ENCODE data around the gene UBE2D2. TPM values are rescaled to one million over a fixed set of nuclear protein-coding genes. Genes with fewer than 3 reads are reported as not detected.
"Not testable (repeated sequence)": the region's sequence is repeated elsewhere in the genome, so short reads cannot be mapped to it uniquely, and the experiment has no call there.

The UBE2D2 gene
- polyA plus RNA-seq, 3 donors, result 41.2 to 167 (median 133) TPM

- H3K27me3 Mint-ChIP-seq (ENCODE audit: low read depth in 3 of 3); intact Hi-C loops (cut with micrococcal nuclease); H3K36me3 Mint-ChIP-seq; H3K4me1 Mint-ChIP-seq; H3K27me3 ChIP-seq (ENCODE audit: control insufficient read depth in 2 of 2, insufficient read depth in 2 of 2, low read length in 2 of 2); H2AFZ ChIP-seq (ENCODE audit: insufficient read depth, low read depth, low read length, poor library complexity, severe bottlenecking); H3K9ac ChIP-seq (ENCODE audit: insufficient read depth, low read length, poor library complexity, severe bottlenecking); H3K4me3 ChIP-seq (replicated peaks in 1 of 3; ENCODE audit: low read depth in 2 of 3, low read length in 3 of 3); H3K27ac Mint-ChIP-seq; H3K79me2 ChIP-seq (ENCODE audit: insufficient read depth, low read length); H3K27ac ChIP-seq (ENCODE audit: low read depth in 1 of 2, low read length in 2 of 2); H3K36me3 ChIP-seq (replicated peaks in 1 of 2; ENCODE audit: control insufficient read depth in 1 of 2, insufficient read depth in 2 of 2, low read length in 2 of 2); H3K4me1 ChIP-seq (ENCODE audit: control insufficient read depth in 1 of 2, insufficient read depth in 2 of 2, low read length in 2 of 2); H3K4me2 ChIP-seq (replicated peaks; ENCODE audit: extremely low read depth, low read length, poor library complexity, severe bottlenecking); H4K20me1 ChIP-seq (ENCODE audit: insufficient read depth, low read length); DNase-seq; H3K4me3 Mint-ChIP-seq: not testable (repeated sequence)
- peaks cover 0 to 10% of the 10 kb centered on the region in 2 donors for H3K9me3 ChIP-seq (replicated peaks in 1 of 2; ENCODE audit: control insufficient read depth in 1 of 2, insufficient read depth in 1 of 2, low read length in 2 of 2)
- H3K9me3 Mint-ChIP-seq, result peaks cover 8 to 17% (median 11%) of the 10 kb centered on the region in 7 donors
- 100% methylated on average over 1 of the region's 2 CpGs for WGBS (ENCODE audit: insufficient coverage)
These were observed 34.1 kb upstream of the UBE2D2 start for GRCh38 chr5:139527090-139527470.

GRCh38 chr5:139527896-139528467, 33.2 kb upstream of the UBE2D2 start:
- H3K9me3 ChIP-seq (replicated peaks in 1 of 2; ENCODE audit: control insufficient read depth in 1 of 2, insufficient read depth in 1 of 2, low read length in 2 of 2), result peaks cover 0 to 10% of the 10 kb centered on the region in 2 donors
- DNase-seq; H3K27me3 Mint-ChIP-seq (ENCODE audit: low read depth in 3 of 3); H3K27me3 ChIP-seq (ENCODE audit: control insufficient read depth in 2 of 2, insufficient read depth in 2 of 2, low read length in 2 of 2); H3K4me3 ChIP-seq (replicated peaks in 1 of 3; ENCODE audit: low read depth in 2 of 3, low read length in 3 of 3); H3K4me3 Mint-ChIP-seq; H3K36me3 Mint-ChIP-seq; H3K36me3 ChIP-seq (replicated peaks in 1 of 2; ENCODE audit: control insufficient read depth in 1 of 2, insufficient read depth in 2 of 2, low read length in 2 of 2); H3K4me1 ChIP-seq (ENCODE audit: control insufficient read depth in 1 of 2, insufficient read depth in 2 of 2, low read length in 2 of 2); H3K27ac Mint-ChIP-seq; H4K20me1 ChIP-seq (ENCODE audit: insufficient read depth, low read length); intact Hi-C loops (cut with micrococcal nuclease); H3K27ac ChIP-seq (ENCODE audit: low read depth in 1 of 2, low read length in 2 of 2); H3K79me2 ChIP-seq (ENCODE audit: insufficient read depth, low read length); H3K4me1 Mint-ChIP-seq; H3K9ac ChIP-seq (ENCODE audit: insufficient read depth, low read length, poor library complexity, severe bottlenecking); H3K4me2 ChIP-seq (replicated peaks; ENCODE audit: extremely low read depth, low read length, poor library complexity, severe bottlenecking); H2AFZ ChIP-seq (ENCODE audit: insufficient read depth, low read depth, low read length, poor library complexity, severe bottlenecking): not testable (repeated sequence)
- H3K9me3 Mint-ChIP-seq, result peaks cover 8 to 17% (median 11%) of the 10 kb centered on the region in 7 donors
- no CpG with 5 or more reads among the region's 7 CpGs for WGBS (ENCODE audit: insufficient coverage)

- DNase-seq; H3K4me1 ChIP-seq (ENCODE audit: control insufficient read depth in 1 of 2, insufficient read depth in 2 of 2, low read length in 2 of 2); intact Hi-C loops (cut with micrococcal nuclease); H3K36me3 ChIP-seq (replicated peaks in 1 of 2; ENCODE audit: control insufficient read depth in 1 of 2, insufficient read depth in 2 of 2, low read length in 2 of 2); H3K79me2 ChIP-seq (ENCODE audit: insufficient read depth, low read length); H3K36me3 Mint-ChIP-seq; H3K9ac ChIP-seq (ENCODE audit: insufficient read depth, low read length, poor library complexity, severe bottlenecking); H3K4me3 Mint-ChIP-seq; H3K27ac Mint-ChIP-seq; H3K4me1 Mint-ChIP-seq; H3K4me2 ChIP-seq (replicated peaks; ENCODE audit: extremely low read depth, low read length, poor library complexity, severe bottlenecking); H2AFZ ChIP-seq (ENCODE audit: insufficient read depth, low read depth, low read length, poor library complexity, severe bottlenecking); H4K20me1 ChIP-seq (ENCODE audit: insufficient read depth, low read length); H3K4me3 ChIP-seq (replicated peaks in 1 of 3; ENCODE audit: low read depth in 2 of 3, low read length in 3 of 3); H3K27ac ChIP-seq (ENCODE audit: low read depth in 1 of 2, low read length in 2 of 2); H3K27me3 ChIP-seq (ENCODE audit: control insufficient read depth in 2 of 2, insufficient read depth in 2 of 2, low read length in 2 of 2): not testable (repeated sequence)
- 98% methylated on average over 4 of the region's 8 CpGs for WGBS (ENCODE audit: insufficient coverage)
- Mint-ChIP-seq H3K9me3 (peaks cover 8 to 17% (median 11%) of the 10 kb centered on the region in 7 donors), H3K27me3 (ENCODE audit: low read depth in 3 of 3) (peaks cover 3 to 10% (median 5%) of the 10 kb centered on the region in 3 donors)
- H3K9me3 ChIP-seq (replicated peaks in 1 of 2; ENCODE audit: control insufficient read depth in 1 of 2, insufficient read depth in 1 of 2, low read length in 2 of 2), result peaks cover 0 to 10% of the 10 kb centered on the region in 2 donors
These were observed 32.4 kb upstream of the UBE2D2 start for GRCh38 chr5:139528695-139529094.

GRCh38 chr5:139530079-139530478, 31.1 kb upstream of the UBE2D2 start:
- DNase-seq; H3K4me1 Mint-ChIP-seq; H3K9ac ChIP-seq (ENCODE audit: insufficient read depth, low read length, poor library complexity, severe bottlenecking); H3K4me2 ChIP-seq (replicated peaks; ENCODE audit: extremely low read depth, low read length, poor library complexity, severe bottlenecking); H3K36me3 ChIP-seq (replicated peaks in 1 of 2; ENCODE audit: control insufficient read depth in 1 of 2, insufficient read depth in 2 of 2, low read length in 2 of 2); intact Hi-C loops (cut with micrococcal nuclease); H2AFZ ChIP-seq (ENCODE audit: insufficient read depth, low read depth, low read length, poor library complexity, severe bottlenecking); H3K36me3 Mint-ChIP-seq; H3K27ac Mint-ChIP-seq; H3K27me3 ChIP-seq (ENCODE audit: control insufficient read depth in 2 of 2, insufficient read depth in 2 of 2, low read length in 2 of 2); H3K4me3 Mint-ChIP-seq; H3K4me3 ChIP-seq (replicated peaks in 1 of 3; ENCODE audit: low read depth in 2 of 3, low read length in 3 of 3); H3K27ac ChIP-seq (ENCODE audit: low read depth in 1 of 2, low read length in 2 of 2); H4K20me1 ChIP-seq (ENCODE audit: insufficient read depth, low read length); H3K4me1 ChIP-seq (ENCODE audit: control insufficient read depth in 1 of 2, insufficient read depth in 2 of 2, low read length in 2 of 2); H3K79me2 ChIP-seq (ENCODE audit: insufficient read depth, low read length): not testable (repeated sequence)
- H3K9me3 ChIP-seq (replicated peaks in 1 of 2; ENCODE audit: control insufficient read depth in 1 of 2, insufficient read depth in 1 of 2, low read length in 2 of 2), result peaks cover 0 to 10% of the 10 kb centered on the region in 2 donors
- peaks cover 8 to 17% (median 13%) of the 10 kb centered on the region in 7 donors for H3K9me3 Mint-ChIP-seq
- WGBS (ENCODE audit: insufficient coverage), result no CpG with 5 or more reads among the region's 2 CpGs
- H3K27me3 Mint-ChIP-seq (ENCODE audit: low read depth in 3 of 3), result peaks cover 5 to 16% (median 5%) of the 10 kb centered on the region in 3 donors

Measured in CD14-positive monocyte (primary cell).